ENCODE measurements around the gene MMD2.

Gene MMD2

GRCh38 chr7:4951304-4951703 lies 7.7 kb downstream of the MMD2 start:
- H3K27ac ChIP-seq, result no peak overlapping the region
- TF ChIP-seq CTCF (conservative IDR thresholded peaks at IDR 0.05), result no peak
- TF ChIP-seq ZFX (IDR thresholded peaks at IDR 0.05), result no peak

DNA sequence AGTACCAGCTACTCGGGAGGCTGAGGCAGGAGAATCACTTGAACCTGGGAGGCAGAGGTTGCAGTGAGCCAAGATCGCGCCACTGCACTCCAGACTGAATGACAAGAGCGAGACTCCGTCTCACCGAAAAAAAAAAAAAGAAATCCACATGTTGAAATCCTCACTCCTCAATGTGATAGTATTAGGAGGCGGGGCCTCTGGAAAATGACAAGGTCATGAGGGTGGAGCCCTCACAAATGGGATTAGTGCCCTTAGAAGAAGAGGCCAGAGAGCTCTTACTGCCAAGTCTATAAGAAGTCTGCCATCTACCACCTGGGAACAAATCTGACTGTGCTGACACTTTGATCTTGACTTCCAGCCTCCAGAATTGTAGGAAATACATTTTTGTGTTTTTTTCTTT lies 10.6 kb downstream of the MMD2 start:
- H3K27ac ChIP-seq, result no peak overlapping the region
- TF ChIP-seq ZFX (IDR thresholded peaks at IDR 0.05), result no peak
- TF ChIP-seq CTCF (conservative IDR thresholded peaks at IDR 0.05), result no peak

DNA sequence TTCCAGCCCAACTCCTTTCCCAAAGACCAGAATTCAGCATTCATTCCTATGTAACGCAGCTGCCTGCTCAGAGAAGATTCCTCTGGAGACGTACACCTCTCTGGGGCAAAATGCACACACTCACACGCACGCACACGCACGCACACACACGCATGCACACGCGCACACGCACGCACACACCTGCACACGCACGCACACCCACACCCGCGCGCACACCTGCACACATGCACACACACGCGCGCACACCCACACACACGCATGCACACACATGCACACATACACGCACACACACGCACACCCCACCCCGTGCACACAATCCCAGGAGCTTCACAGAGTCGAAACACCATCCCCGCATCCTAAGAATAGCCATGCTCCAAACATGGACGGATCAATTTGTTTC lies 13.0 kb downstream of the MMD2 start:
- TF ChIP-seq CTCF (conservative IDR thresholded peaks at IDR 0.05) (no peak), ZFX (IDR thresholded peaks at IDR 0.05) (no peak)
- no peak overlapping the region for H3K27ac ChIP-seq

DNA sequence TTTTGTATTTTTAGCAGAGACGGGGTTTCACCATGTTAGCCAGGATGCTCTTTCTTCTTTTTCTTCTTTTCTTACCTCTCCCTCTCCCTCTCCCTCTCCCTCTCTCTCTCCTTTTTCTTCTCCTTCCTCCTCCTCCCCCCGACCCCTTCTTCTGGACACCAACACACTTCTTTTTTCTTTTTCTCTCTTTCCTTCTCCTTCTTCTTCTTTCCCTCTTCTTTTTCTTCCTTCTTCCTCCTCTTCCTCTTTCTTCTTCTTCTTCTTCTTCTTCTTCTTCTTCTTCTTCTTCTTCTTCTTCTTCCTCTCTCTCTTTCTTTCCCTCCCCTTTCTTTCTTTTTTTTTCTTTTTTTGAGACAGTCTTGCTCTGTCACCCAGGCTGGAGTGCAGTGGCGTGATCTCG lies 14.0 kb downstream of the MMD2 start:
- no peak overlapping the region for H3K27ac ChIP-seq
- TF ChIP-seq CTCF (conservative IDR thresholded peaks at IDR 0.05) (no peak), ZFX (IDR thresholded peaks at IDR 0.05) (no peak)

GRCh38 chr7:4943297-4943696 lies 15.7 kb downstream of the MMD2 start:
- no peak for TF ChIP-seq ZFX (IDR thresholded peaks at IDR 0.05)
- TF ChIP-seq CTCF (conservative IDR thresholded peaks at IDR 0.05), result no peak
- no peak overlapping the region for H3K27ac ChIP-seq

DNA sequence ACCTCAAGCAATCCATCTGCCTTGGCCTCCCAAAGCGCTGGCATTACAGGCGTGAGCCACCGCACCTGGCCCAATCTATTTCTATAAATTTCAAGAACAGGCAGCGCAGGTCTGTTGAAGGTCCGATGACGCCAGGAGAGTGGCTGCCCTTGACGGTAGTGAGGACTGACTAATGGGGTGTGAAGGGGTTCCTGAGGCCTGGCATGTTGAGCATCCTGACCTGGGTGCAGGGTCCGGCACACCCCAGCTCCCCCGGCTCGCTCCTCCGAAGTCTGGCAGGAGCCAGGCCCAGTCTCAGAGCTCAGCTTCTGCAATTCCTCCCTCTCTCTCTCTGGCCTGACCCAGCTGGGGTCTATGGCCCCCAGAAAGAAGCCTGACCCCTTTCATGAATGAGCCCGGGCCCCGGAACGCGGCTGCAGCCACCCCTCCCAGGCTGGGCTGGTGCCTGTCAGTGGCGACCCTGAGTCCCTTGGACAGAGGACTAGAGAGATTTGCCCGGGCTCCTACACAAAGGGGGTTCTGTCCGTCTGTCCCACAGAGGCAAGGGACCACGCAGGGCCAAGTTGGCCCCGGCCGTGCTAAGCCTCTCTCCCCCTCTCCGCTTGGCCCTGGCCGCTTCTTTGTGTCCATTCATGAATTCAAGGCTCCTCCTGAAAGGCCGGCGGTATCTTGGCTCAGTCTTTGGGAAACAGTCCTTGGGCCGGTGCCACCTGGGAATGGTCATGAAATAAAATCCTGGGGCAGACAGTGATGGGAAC lies 18.8 kb downstream of the MMD2 start:
- TF ChIP-seq CTCF (conservative IDR thresholded peaks at IDR 0.05) (no peak), ZFX (IDR thresholded peaks at IDR 0.05) (no peak)
- no peak overlapping the region for H3K27ac ChIP-seq

GRCh38 chr7:4937411-4937810 lies 21.6 kb downstream of the MMD2 start:
- no peak for TF ChIP-seq CTCF (conservative IDR thresholded peaks at IDR 0.05)
- TF ChIP-seq ZFX (IDR thresholded peaks at IDR 0.05), result no peak
- no peak overlapping the region for H3K27ac ChIP-seq
